Sigmoid colon (tissue), 4 donors: ENCODE results near the gene ZNHIT3.

Experiments
- POLR2A ChIP-seq, 2 donors: fragments of 450-650 bp; IDR thresholded peaks; one replicate each; pipeline ENCODE4 v1.6.1; 2016; ENCODE audit warnings: antibody characterized with exemption in 2 of 2, mild to moderate bottlenecking in 2 of 2, moderate library complexity in 2 of 2
- POLR2AphosphoS5 ChIP-seq, 4 donors: sonication (generic); formaldehyde crosslinking; IDR thresholded peaks; one replicate each; pipeline ENCODE4 v1.6.1; 2017; ENCODE audit warnings: antibody characterized with exemption in 4 of 4
- TF ChIP-seq, protein P1 (sequence below), 4 experiments: fragments of 450-650 bp in 3 of 4; fragments of 200-600 bp in 1 of 4; IDR thresholded peaks; one replicate each; pipeline ENCODE4 v1.5.1; 2016 to 2019; ENCODE audit warnings: antibody characterized with exemption in 4 of 4, mild to moderate bottlenecking in 3 of 4, moderate library complexity in 2 of 4

DNA sequence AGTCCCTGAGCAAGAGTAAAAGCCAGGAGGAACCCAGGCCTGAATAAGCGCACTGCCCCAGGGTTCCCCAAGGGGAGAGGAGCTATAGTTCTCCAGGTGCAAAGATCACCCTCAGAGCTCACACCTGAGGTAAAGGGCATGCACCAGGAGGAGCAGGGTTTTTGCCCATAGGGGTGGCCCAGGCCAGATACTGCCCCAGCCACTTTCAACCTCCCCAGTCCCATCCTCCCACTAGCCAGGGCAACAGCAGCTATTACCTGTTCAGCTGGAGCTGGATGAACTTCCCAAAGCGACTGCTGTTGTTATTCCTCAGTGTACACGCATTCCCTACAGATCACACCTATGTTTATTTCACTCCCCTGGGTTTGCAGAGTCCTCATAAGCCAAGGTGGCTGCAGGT is 28.4 kb downstream of the ZNHIT3 start:
- TF ChIP-seq, protein P1, sequence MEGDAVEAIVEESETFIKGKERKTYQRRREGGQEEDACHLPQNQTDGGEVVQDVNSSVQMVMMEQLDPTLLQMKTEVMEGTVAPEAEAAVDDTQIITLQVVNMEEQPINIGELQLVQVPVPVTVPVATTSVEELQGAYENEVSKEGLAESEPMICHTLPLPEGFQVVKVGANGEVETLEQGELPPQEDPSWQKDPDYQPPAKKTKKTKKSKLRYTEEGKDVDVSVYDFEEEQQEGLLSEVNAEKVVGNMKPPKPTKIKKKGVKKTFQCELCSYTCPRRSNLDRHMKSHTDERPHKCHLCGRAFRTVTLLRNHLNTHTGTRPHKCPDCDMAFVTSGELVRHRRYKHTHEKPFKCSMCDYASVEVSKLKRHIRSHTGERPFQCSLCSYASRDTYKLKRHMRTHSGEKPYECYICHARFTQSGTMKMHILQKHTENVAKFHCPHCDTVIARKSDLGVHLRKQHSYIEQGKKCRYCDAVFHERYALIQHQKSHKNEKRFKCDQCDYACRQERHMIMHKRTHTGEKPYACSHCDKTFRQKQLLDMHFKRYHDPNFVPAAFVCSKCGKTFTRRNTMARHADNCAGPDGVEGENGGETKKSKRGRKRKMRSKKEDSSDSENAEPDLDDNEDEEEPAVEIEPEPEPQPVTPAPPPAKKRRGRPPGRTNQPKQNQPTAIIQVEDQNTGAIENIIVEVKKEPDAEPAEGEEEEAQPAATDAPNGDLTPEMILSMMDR (IDR thresholded peaks at IDR 0.05), result no peak
- no peak for TF ChIP-seq POLR2A (IDR thresholded peaks at IDR 0.05)
- no peak for TF ChIP-seq POLR2AphosphoS5 (IDR thresholded peaks at IDR 0.05)
